Naive thymus-derived CD4-positive, alpha-beta T cell (primary cell): ENCODE data around the gene ANO1. TPM values are rescaled to one million over a fixed set of nuclear protein-coding genes. Genes with fewer than 3 reads are reported as not detected.
"Not testable (repeated sequence)": the region's sequence is repeated elsewhere in the genome, so short reads cannot be mapped to it uniquely, and the experiment has no call there.

Experiments used
- ATAC-seq: fragments of 150-1000 bp; cut with Tn5 transposase; 2 replicates; pipeline ENCODE4 v1.10.0; 2021; ENCODE audit warnings: mild to moderate bottlenecking, moderate library complexity
- CTCF ChIA-PET: fragments of 350-600 bp; sonication (Branson Sonifier 250); formaldehyde crosslinking; loops from one replicate; lab custom pipeline; 2021; ENCODE audit warnings: antibody characterized with exemption; lab: Charles Lee
- POLR2A ChIA-PET: fragments of 350-600 bp; sonication (Branson Sonifier 250); formaldehyde crosslinking; loops from one replicate; lab custom pipeline; 2021; ENCODE audit warnings: antibody characterized with exemption, inconsistent platforms; lab: Charles Lee
- DNase-seq, 9 donors: peaks; one replicate each; pipeline versions ENCODE4 v3.0.0 to v3.0.0-alpha.2; 2020 to 2022; ENCODE audit warnings: mixed read lengths in 1 of 9
- H3K27ac ChIP-seq: one replicate; pipeline ENCODE4 v1.7.0; 2013; ENCODE audit warnings: mild to moderate bottlenecking, low read depth, low read length, moderate library complexity
- H3K27me3 ChIP-seq, 2 donors: one replicate each; pipeline ENCODE4 v1.7.0; 2013; ENCODE audit warnings: low read length in 2 of 2, mild to moderate bottlenecking in 2 of 2, moderate library complexity in 2 of 2; ENCODE audit not compliant: control insufficient read depth in 2 of 2, insufficient read depth in 2 of 2
- H3K36me3 ChIP-seq, 3 experiments: 1 replicate in 2 of 3; 2 replicates in 1 of 3; pipeline ENCODE4 v1.7.0; 2013; ENCODE audit warnings: low read length in 3 of 3, mild to moderate bottlenecking in 3 of 3, moderate library complexity in 1 of 3; ENCODE audit not compliant: insufficient read depth in 3 of 3, control insufficient read depth in 2 of 3
- H3K4me1 ChIP-seq, 2 donors: one replicate each; pipeline ENCODE4 v1.7.0; 2013; ENCODE audit warnings: low read length in 2 of 2, mild to moderate bottlenecking in 2 of 2, moderate library complexity in 1 of 2; ENCODE audit not compliant: control insufficient read depth in 2 of 2, insufficient read depth in 2 of 2
- H3K4me3 ChIP-seq: 2 replicates; pipeline ENCODE4 v1.7.0; 2013; ENCODE audit warnings: mild to moderate bottlenecking, low read length
- H3K9me3 ChIP-seq, 3 experiments: 1 replicate in 2 of 3; 2 replicates in 1 of 3; pipeline ENCODE4 v1.7.0; 2013; ENCODE audit warnings: low read length in 3 of 3; ENCODE audit not compliant: control insufficient read depth in 2 of 3
- H3K27ac Mint-ChIP-seq, 9 donors: one replicate each; pipeline ENCODE4 v1.8.0; 2020 to 2022; ENCODE audit warnings: mixed read lengths in 9 of 9, mild to moderate bottlenecking in 8 of 9, moderate library complexity in 5 of 9, inconsistent platforms in 2 of 9
- H3K27me3 Mint-ChIP-seq, 5 donors: one replicate each; pipeline ENCODE4 v1.8.0; 2021 to 2022; ENCODE audit warnings: mixed read lengths in 5 of 5, mild to moderate bottlenecking in 1 of 5
- H3K36me3 Mint-ChIP-seq, 5 donors: one replicate each; pipeline ENCODE4 v1.8.0; 2020 to 2022; ENCODE audit warnings: mixed read lengths in 5 of 5, mild to moderate bottlenecking in 3 of 5, inconsistent platforms in 1 of 5
- H3K4me1 Mint-ChIP-seq, 7 donors: one replicate each; pipeline ENCODE4 v1.8.0; 2020 to 2022; ENCODE audit warnings: mixed read lengths in 7 of 7, mild to moderate bottlenecking in 3 of 7, inconsistent platforms in 1 of 7
- H3K4me3 Mint-ChIP-seq, 10 donors: one replicate each; pipeline ENCODE4 v1.8.0; 2020 to 2022; ENCODE audit warnings: mild to moderate bottlenecking in 10 of 10, mixed read lengths in 10 of 10, moderate library complexity in 6 of 10, inconsistent platforms in 2 of 10
- H3K9me3 Mint-ChIP-seq, 11 donors: one replicate each; pipeline ENCODE4 v1.8.0; 2020 to 2022; ENCODE audit warnings: mixed read lengths in 11 of 11, mild to moderate bottlenecking in 4 of 11, inconsistent platforms in 1 of 11, moderate library complexity in 1 of 11
- intact Hi-C, 2 donors: fragments of 100-400 bp; cut with micrococcal nuclease; formaldehyde crosslinking; loops; one replicate each; pipeline ENCODE4 v1.15.1; 2023
- polyA plus RNA-seq, 2 donors: library from polyadenylated mRNA; unstranded; fragments of 300-500 nt; fragmentation: Illumina TruSeq; gene quantifications; one replicate each; pipeline ENCODE4 v1.2.3, GENCODE V29; 2021
- total RNA-seq, 6 experiments: library from RNA in 5 of 6; stranded (reverse) in 5 of 6; gene quantifications; 1 replicate in 5 of 6; 2 replicates in 1 of 6; pipeline ENCODE4 v1.2.3 and lab custom pipeline; 2021 to 2026

The ANO1 gene
- total and polyA plus RNA-seq, 7 experiments from 2014 or later: not detected

GRCh38 chr11:70217388-70217787 is 139.3 kb downstream of the ANO1 start:
- POLR2A ChIA-PET, H3K27ac ChIP-seq, H3K4me1 ChIP-seq, H3K27me3 ChIP-seq, H3K36me3 Mint-ChIP-seq, H3K4me3 ChIP-seq, DNase-seq, H3K27ac Mint-ChIP-seq, intact Hi-C loops, H3K4me1 Mint-ChIP-seq, ATAC-seq, H3K9me3 ChIP-seq, H3K4me3 Mint-ChIP-seq, CTCF ChIA-PET, H3K9me3 Mint-ChIP-seq, H3K36me3 ChIP-seq: not testable (repeated sequence)
- peaks cover 6 to 30% (median 10%) of the 10 kb centered on the region in 5 donors for H3K27me3 Mint-ChIP-seq

GRCh38 chr11:70218076-70218475 is 140.0 kb downstream of the ANO1 start:
- H3K4me3 Mint-ChIP-seq, ATAC-seq, H3K9me3 ChIP-seq, H3K36me3 ChIP-seq, H3K27ac Mint-ChIP-seq, CTCF ChIA-PET, intact Hi-C loops, H3K4me1 ChIP-seq, H3K27ac ChIP-seq, H3K4me1 Mint-ChIP-seq, H3K27me3 ChIP-seq, H3K9me3 Mint-ChIP-seq, H3K36me3 Mint-ChIP-seq, POLR2A ChIA-PET, DNase-seq, H3K4me3 ChIP-seq: not testable (repeated sequence)
- H3K27me3 Mint-ChIP-seq: peaks cover 6 to 32% (median 10%) of the 10 kb centered on the region in 5 donors

GRCh38 chr11:70220136-70220535 is 142.0 kb downstream of the ANO1 start:
- Mint-ChIP-seq H3K4me1 (no peaks in the 10 kb centered on the region), H3K4me3 (no peak overlapping the region), H3K27me3 (peaks cover 6 to 49% (median 10%) of the 10 kb centered on the region in 5 donors), H3K27ac (no peak overlapping the region), H3K9me3 (peaks cover 0 to 2% (median 0%) of the 10 kb centered on the region in 11 donors), H3K36me3 (peaks cover 0 to 7% (median 4%) of the 10 kb centered on the region in 5 donors)
- no peaks in the 10 kb centered on the region for H3K27me3 ChIP-seq
- intact Hi-C loops: no loop called here
- ChIA-PET CTCF (no interaction called here), POLR2A (no interaction called here)
- ATAC-seq: no peak
- DNase-seq: no peak
- no peak overlapping the region for H3K4me3 ChIP-seq
- H3K4me1 ChIP-seq: no peaks in the 10 kb centered on the region
- no peaks in the 10 kb centered on the region for H3K36me3 ChIP-seq
- no peaks in the 10 kb centered on the region for H3K9me3 ChIP-seq
- H3K27ac ChIP-seq: no peak overlapping the region

- Mint-ChIP-seq H3K27ac (no peak overlapping the region), H3K36me3 (peaks cover 0 to 7% (median 4%) of the 10 kb centered on the region in 5 donors), H3K4me3 (no peak overlapping the region), H3K4me1 (no peaks in the 10 kb centered on the region), H3K9me3 (peaks cover 0 to 2% (median 0%) of the 10 kb centered on the region in 11 donors), H3K27me3 (peaks cover 6 to 50% (median 10%) of the 10 kb centered on the region in 5 donors)
- H3K36me3 ChIP-seq: no peaks in the 10 kb centered on the region
- POLR2A ChIA-PET: no interaction called here
- H3K9me3 ChIP-seq: no peaks in the 10 kb centered on the region
- intact Hi-C loops: no loop called here
- no peaks in the 10 kb centered on the region for H3K4me1 ChIP-seq
- CTCF ChIA-PET: interaction anchor here (0.8 kb wide), 1 partner anchor 313 kb away, joined by 3 read pairs; no protein-coding TSS in a partner anchor
- no peak for DNase-seq
- no peak overlapping the region for H3K4me3 ChIP-seq
- ATAC-seq: no peak
- H3K27me3 ChIP-seq: no peaks in the 10 kb centered on the region
- no peak overlapping the region for H3K27ac ChIP-seq
Measured at GRCh38 chr11:70220920-70221319, 142.8 kb downstream of the ANO1 start.

- Mint-ChIP-seq H3K36me3 (no peaks in the 10 kb centered on the region), H3K9me3 (no peaks in the 10 kb centered on the region), H3K27me3 (peaks cover 0 to 26% (median 0%) of the 10 kb centered on the region in 5 donors), H3K27ac (no peak overlapping the region), H3K4me3 (no peak overlapping the region), H3K4me1 (no peaks in the 10 kb centered on the region)
- Histone ChIP-seq H3K4me3 (no peak overlapping the region), H3K27ac (no peak overlapping the region), H3K36me3 (no peaks in the 10 kb centered on the region), H3K27me3 (no peaks in the 10 kb centered on the region), H3K9me3 (no peaks in the 10 kb centered on the region), H3K4me1 (no peaks in the 10 kb centered on the region)
- ATAC-seq (no peak), DNase-seq (no peak)
- intact Hi-C loops: no loop called here
- ChIA-PET CTCF (interaction anchor here (0.6 kb wide), 1 partner anchor 1136 kb away, joined by 3 read pairs; no protein-coding TSS in a partner anchor), POLR2A (no interaction called here)
Measured at GRCh38 chr11:70225681-70226177, 147.6 kb downstream of the ANO1 start.

GRCh38 chr11:70226183-70226582 is 148.1 kb downstream of the ANO1 start:
- no peaks in the 10 kb centered on the region for H3K4me1 Mint-ChIP-seq
- Histone ChIP-seq H3K4me3 (no peak overlapping the region), H3K9me3 (no peaks in the 10 kb centered on the region), H3K27ac (no peak overlapping the region), H3K27me3 (no peaks in the 10 kb centered on the region), H3K4me1 (no peaks in the 10 kb centered on the region), H3K36me3 (no peaks in the 10 kb centered on the region)
- no peak for DNase-seq
- peak overlapping the region in 1 of 9 donors; percentile 36 for H3K27ac Mint-ChIP-seq
- peaks cover 0 to 24% (median 0%) of the 10 kb centered on the region in 5 donors for H3K27me3 Mint-ChIP-seq
- ChIA-PET POLR2A (no interaction called here), CTCF (interaction anchor here (0.6 kb wide), 1 partner anchor 1137 kb away, joined by 3 read pairs; no protein-coding TSS in a partner anchor)
- H3K36me3 Mint-ChIP-seq: no peaks in the 10 kb centered on the region
- no peak for ATAC-seq
- intact Hi-C loops: no loop called here
- H3K4me3 Mint-ChIP-seq: no peak overlapping the region
- H3K9me3 Mint-ChIP-seq: no peaks in the 10 kb centered on the region

- ATAC-seq (no peak), DNase-seq (no peak)
- CTCF ChIA-PET: no interaction called here
- H3K27ac ChIP-seq: no peak overlapping the region
- H3K36me3 ChIP-seq: no peaks in the 10 kb centered on the region
- H3K27me3 Mint-ChIP-seq: peaks cover 0 to 21% (median 0%) of the 10 kb centered on the region in 5 donors
- no peaks in the 10 kb centered on the region for H3K9me3 ChIP-seq
- no peaks in the 10 kb centered on the region for H3K4me1 Mint-ChIP-seq
- H3K4me3 ChIP-seq: no peak overlapping the region
- H3K36me3 Mint-ChIP-seq: no peaks in the 10 kb centered on the region
- no peaks in the 10 kb centered on the region for H3K27me3 ChIP-seq
- no peak overlapping the region for H3K4me3 Mint-ChIP-seq
- H3K4me1 ChIP-seq: no peaks in the 10 kb centered on the region
- H3K9me3 Mint-ChIP-seq: no peaks in the 10 kb centered on the region
- intact Hi-C loops: no loop called here
- H3K27ac Mint-ChIP-seq: peak overlapping the region in 1 of 9 donors; percentile 41
- POLR2A ChIA-PET: no interaction called here
Measured at GRCh38 chr11:70226967-70227366, 148.8 kb downstream of the ANO1 start.
